GM12874 (cell line): ENCODE results near the gene LAMC1.

Source experiments
- TF ChIP-seq, protein P1 (sequence below): IDR thresholded peaks from 2 replicates; pipeline ENCODE4 v1.5.1; 2011; ENCODE audit warnings: low read depth, mild to moderate bottlenecking, control low read depth, low read length, moderate library complexity; ENCODE audit not compliant: insufficient read depth

LAMC1 gene

DNA sequence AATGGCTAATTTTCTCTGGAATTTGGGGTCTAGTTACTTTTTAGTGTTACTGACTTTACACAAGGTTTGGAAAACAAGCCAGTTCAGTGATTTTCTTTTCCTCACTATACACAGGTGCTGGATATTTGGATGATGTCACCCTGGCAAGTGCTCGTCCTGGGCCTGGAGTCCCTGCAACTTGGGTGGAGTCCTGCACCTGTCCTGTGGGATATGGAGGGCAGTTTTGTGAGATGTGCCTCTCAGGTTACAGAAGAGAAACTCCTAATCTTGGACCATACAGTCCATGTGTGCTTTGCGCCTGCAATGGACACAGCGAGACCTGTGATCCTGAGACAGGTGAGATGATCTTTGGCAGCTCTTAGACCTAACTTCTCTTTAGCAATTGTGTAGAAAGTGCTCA lies 98.4 kb downstream of the LAMC1 start:
- TF ChIP-seq, protein P1, sequence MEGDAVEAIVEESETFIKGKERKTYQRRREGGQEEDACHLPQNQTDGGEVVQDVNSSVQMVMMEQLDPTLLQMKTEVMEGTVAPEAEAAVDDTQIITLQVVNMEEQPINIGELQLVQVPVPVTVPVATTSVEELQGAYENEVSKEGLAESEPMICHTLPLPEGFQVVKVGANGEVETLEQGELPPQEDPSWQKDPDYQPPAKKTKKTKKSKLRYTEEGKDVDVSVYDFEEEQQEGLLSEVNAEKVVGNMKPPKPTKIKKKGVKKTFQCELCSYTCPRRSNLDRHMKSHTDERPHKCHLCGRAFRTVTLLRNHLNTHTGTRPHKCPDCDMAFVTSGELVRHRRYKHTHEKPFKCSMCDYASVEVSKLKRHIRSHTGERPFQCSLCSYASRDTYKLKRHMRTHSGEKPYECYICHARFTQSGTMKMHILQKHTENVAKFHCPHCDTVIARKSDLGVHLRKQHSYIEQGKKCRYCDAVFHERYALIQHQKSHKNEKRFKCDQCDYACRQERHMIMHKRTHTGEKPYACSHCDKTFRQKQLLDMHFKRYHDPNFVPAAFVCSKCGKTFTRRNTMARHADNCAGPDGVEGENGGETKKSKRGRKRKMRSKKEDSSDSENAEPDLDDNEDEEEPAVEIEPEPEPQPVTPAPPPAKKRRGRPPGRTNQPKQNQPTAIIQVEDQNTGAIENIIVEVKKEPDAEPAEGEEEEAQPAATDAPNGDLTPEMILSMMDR: no peak

DNA sequence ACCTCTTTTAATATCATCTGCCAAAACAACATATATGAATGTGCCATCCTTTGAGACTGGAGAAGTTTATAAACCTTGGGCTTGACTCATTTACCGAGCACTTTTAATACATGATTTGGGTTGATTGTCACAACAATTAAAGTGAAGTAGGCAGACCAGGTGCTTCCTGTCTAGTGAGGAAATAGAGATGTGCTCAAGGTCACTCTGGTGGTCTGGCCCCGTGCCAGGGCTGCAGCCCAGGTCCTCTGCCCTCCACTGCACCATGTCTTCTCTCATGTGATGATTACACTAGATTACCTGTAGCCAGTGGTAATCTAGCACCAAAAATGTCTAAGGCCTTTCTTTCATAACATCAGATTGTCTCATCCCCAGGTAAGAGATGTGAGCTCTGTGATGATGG lies 101.0 kb downstream of the LAMC1 start:
- TF ChIP-seq, protein P1: no peak

DNA sequence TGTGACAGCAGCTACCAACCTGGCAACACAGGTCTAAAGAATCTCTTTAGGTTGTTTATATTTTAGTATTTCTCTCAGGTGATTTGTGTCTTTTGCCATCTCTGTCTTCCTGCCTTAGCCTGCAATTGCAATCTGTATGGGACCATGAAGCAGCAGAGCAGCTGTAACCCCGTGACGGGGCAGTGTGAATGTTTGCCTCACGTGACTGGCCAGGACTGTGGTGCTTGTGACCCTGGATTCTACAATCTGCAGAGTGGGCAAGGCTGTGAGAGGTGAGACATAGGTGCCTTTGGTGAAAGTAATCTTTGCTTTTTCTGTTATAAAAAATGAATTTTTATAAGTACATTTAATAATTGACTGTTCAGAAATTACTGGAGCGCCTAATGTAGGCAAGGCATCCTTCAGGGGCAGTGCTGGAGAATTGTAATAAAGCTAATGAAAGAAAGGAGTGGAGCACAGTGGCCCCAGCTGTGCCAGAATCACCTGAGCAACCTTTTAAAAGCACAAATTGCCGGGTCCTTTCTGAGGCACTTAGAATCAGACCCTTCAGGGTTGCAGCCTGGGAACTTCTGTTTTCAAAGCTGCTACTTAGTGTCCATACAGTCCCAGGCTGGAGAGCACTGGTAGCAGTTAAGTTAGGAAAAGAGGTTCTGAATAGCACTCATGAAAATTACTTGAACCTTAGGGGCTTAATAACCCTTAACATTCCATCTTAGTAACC lies 102.2 kb downstream of the LAMC1 start:
- TF ChIP-seq, protein P1: no peak

DNA sequence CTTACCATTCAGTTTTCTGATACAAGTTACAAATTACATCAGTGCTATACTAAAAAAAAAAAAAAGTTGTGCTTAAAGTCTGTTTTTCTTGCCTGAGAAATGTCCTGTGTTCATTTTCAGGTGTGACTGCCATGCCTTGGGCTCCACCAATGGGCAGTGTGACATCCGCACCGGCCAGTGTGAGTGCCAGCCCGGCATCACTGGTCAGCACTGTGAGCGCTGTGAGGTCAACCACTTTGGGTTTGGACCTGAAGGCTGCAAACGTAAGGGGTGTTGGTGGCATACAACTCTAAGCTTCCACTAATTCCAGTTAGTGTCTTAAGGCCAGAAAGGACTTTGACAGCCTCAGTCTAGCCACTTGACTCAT lies 102.8 kb downstream of the LAMC1 start:
- TF ChIP-seq, protein P1: no peak

DNA sequence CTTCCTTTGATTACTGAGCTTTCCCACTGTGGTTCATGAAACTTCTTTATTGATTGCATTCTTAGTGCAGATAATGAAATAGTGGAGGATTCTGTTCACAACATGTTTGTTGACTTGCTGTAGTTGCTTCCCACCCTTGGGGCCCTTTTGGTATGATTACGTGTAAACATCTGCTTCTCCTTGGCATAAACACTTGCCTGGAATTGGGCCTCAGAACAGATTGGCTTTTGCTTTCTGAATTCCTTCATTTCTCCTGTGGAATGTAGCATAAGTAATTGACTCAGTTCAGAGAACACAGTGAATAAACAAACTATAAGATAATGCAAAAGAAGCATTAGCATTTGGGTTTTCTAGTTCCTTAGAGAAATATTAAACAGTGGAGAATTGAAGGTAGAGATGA lies 103.3 kb downstream of the LAMC1 start:
- TF ChIP-seq, protein P1: no peak

DNA sequence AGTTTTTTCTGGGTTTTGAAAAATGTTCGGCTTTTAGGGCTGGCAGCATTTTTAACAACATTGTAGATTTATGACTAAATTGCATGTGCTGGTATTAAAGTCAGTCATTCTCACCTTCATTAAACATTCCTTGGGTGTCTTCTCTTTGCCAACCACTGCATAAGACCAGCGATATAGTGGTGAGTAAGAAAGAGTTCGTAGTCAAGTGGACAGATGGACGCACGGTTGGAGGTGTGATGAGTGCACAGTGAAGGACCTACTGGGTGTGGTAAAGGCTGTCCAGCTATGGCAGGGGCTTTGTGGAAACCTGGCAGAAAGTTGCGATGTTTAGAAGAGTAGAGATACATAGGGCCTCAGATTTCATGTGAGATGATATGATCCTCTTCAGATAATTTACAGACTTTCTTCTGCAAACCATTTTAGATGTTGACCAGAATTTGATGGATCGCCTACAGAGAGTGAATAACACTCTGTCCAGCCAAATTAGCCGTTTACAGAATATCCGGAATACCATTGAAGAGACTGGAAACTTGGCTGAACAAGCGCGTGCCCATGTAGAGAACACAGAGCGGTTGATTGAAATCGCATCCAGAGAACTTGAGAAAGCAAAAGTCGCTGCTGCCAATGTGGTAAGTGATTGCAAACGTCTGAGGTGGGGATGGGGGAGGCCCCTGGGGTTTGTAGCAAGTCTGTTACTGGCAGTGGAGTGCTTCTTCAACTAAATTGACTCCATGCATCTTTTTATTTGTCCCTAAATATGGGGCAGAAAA lies 106.9 kb downstream of the LAMC1 start:
- TF ChIP-seq, protein P1: no peak

DNA sequence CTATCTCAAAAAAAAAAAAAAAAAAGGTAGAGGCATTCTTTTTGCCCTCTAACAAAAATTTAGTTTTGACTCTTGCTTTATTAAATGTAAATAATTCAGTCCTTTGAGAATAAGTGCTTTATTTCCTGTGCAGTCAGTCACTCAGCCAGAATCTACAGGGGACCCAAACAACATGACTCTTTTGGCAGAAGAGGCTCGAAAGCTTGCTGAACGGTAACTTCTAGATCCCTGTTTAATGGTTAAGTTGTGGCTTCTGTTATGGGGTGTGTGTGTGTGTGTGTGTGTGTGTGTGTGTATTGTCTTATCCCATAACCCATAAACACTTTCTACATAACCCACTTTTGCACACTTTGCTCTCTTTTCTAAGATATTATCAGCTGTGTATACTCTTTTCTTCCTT lies 107.9 kb downstream of the LAMC1 start:
- TF ChIP-seq, protein P1: no peak
